Panc1 (cell line): ENCODE data around the gene TBC1D8B. TPM values are rescaled to one million over a fixed set of nuclear protein-coding genes. Genes with fewer than 3 reads are reported as not detected.

ENCODE experiments used
- ATAC-seq: fragments of 200-7000 bp; cut with Tn5 transposase; 2 replicates; pipeline ENCODE4 v1.9.1; 2020; ENCODE audit warnings: mild to moderate bottlenecking, moderate library complexity
- BruUV-seq: library from RNA; stranded (reverse); fragments of 400-500 nt; replicated peaks from 2 replicates; lab custom pipeline; 2021; lab: Mats Ljungman, UMichigan
- CTCF ChIA-PET: fragments of 300-600 bp; sonication (Branson Sonifier 250); formaldehyde crosslinking; loops from one replicate; lab custom pipeline; 2022; ENCODE audit warnings: antibody characterized with exemption; lab: Charles Lee
- POLR2A ChIA-PET: fragments of 300-600 bp; sonication (Branson Sonifier 250); formaldehyde crosslinking; loops from one replicate; lab custom pipeline; 2022; ENCODE audit warnings: antibody characterized with exemption; lab: Charles Lee
- DNase-seq: peaks from one replicate; pipeline ENCODE4 v3.0.0-alpha.2; 2010; ENCODE audit warnings: low read depth, low spot score
- H3K27ac ChIP-seq: 2 replicates; pipeline ENCODE4 v1.5.1; 2011; ENCODE audit warnings: mild to moderate bottlenecking, low read length, inconsistent platforms
- H3K27me3 ChIP-seq: fragments of 200-500 bp; sonication (Bioruptor generic); 2 replicates; pipeline ENCODE4 v1.6.0; 2014; ENCODE audit warnings: low read length, inconsistent platforms; ENCODE audit not compliant: control insufficient read depth, insufficient read depth
- H3K36me3 ChIP-seq: fragments of 200-500 bp; sonication (Bioruptor generic); 2 replicates; pipeline ENCODE4 v1.5.1; 2014; ENCODE audit warnings: inconsistent platforms, mild to moderate bottlenecking, low read length, moderate library complexity; ENCODE audit not compliant: control insufficient read depth, insufficient read depth
- H3K4me1 ChIP-seq: 2 replicates; pipeline ENCODE4 v1.5.1; 2011; ENCODE audit warnings: inconsistent platforms, mild to moderate bottlenecking, low read length, moderate library complexity; ENCODE audit not compliant: control insufficient read depth, insufficient read depth
- H3K4me3 ChIP-seq, 2 experiments: 2 replicates each; pipeline ENCODE4 v1.5.1; 2011 to 2012; ENCODE audit warnings: low read depth in 2 of 2, low read length in 2 of 2, mild to moderate bottlenecking in 2 of 2, inconsistent platforms in 1 of 2, moderate library complexity in 1 of 2
- H3K9me3 ChIP-seq: fragments of 200-500 bp; sonication (Bioruptor generic); 2 replicates; pipeline ENCODE4 v1.5.1; 2014; ENCODE audit warnings: low read depth, mild to moderate bottlenecking, inconsistent platforms, low read length, moderate library complexity; ENCODE audit not compliant: control insufficient read depth, insufficient read depth
- CTCF ChIP-seq: fragments of 450-650 bp; IDR thresholded peaks from 2 replicates; pipeline ENCODE4 v1.5.1; 2017; ENCODE audit warnings: mild to moderate bottlenecking
- POLR2AphosphoS5 ChIP-seq: IDR thresholded peaks from 2 replicates; pipeline ENCODE4 v1.6.1; 2012; ENCODE audit warnings: mild to moderate bottlenecking, low read depth, low read length, moderate library complexity
- REST ChIP-seq, 2 experiments: IDR thresholded peaks; 2 replicates each; pipeline ENCODE4 v1.6.1; 2011 to 2012; ENCODE audit warnings: low read depth in 2 of 2, control low read depth in 1 of 2, low read length in 1 of 2, mild to moderate bottlenecking in 1 of 2, moderate library complexity in 1 of 2; ENCODE audit not compliant: insufficient read depth in 1 of 2
- SIN3A ChIP-seq: IDR thresholded peaks from 2 replicates; pipeline ENCODE4 v1.6.1; 2012; ENCODE audit warnings: low read depth, mild to moderate bottlenecking, low read length, moderate library complexity, borderline replicate concordance; ENCODE audit not compliant: insufficient read depth
- TCF7L2 ChIP-seq: IDR thresholded peaks from 2 replicates; pipeline ENCODE4 v1.6.1; 2011; ENCODE audit warnings: mild to moderate bottlenecking, low read depth, low read length, inconsistent platforms
- in situ Hi-C: cut with HindIII; loops from 2 replicates; pipeline ENCODE4 v1.10.0; 2016; ENCODE audit warnings: low sequenced_read_pairs, low pct_unique_long_range_greater_than_20kb
- intact Hi-C: fragments of 100-400 bp; cut with micrococcal nuclease; formaldehyde crosslinking; loops from one replicate; pipeline ENCODE4 v1.10.0; 2022; ENCODE audit not compliant: unreplicated experiment
- total RNA-seq: library from RNA; stranded (reverse); gene quantifications from one replicate; pipeline ENCODE4 v1.2.1, GENCODE V29; 2021; ENCODE audit not compliant: unreplicated experiment

The TBC1D8B gene
- total RNA-seq, 1 experiment from 2014 or later: 8.9 TPM

GRCh38 chrX:106898462-106898861 lies 96.0 kb downstream of the TBC1D8B start:
- DNase-seq (no peak), ATAC-seq (peak; percentile 43; the same call in 1 of the 2 replicates)
- TF ChIP-seq CTCF (peak; percentile 65), POLR2AphosphoS5 (no peak)
- in situ Hi-C loops: no loop called here
- Histone ChIP-seq H3K9me3 (no peaks in the 10 kb centered on the region), H3K27me3 (no peaks in the 10 kb centered on the region), H3K36me3 (no peaks in the 10 kb centered on the region), H3K4me1 (peaks cover 19% of the 10 kb centered on the region), H3K27ac (no peak overlapping the region), H3K4me3 (no peak overlapping the region)
- POLR2A ChIA-PET: interaction anchor here (0.6 kb wide), 1 partner anchor 29 kb away, joined by 10 read pairs; no protein-coding TSS in a partner anchor
- no TSS peak for BruUV-seq
- CTCF ChIA-PET: interaction anchor here (0.6 to 1.9 kb wide), 2 partner anchors 61 to 412 kb away, joined by 3 to 25 read pairs; no protein-coding TSS in a partner anchor
- intact Hi-C loops: no loop called here

- Histone ChIP-seq H3K27ac (no peak overlapping the region), H3K36me3 (no peaks in the 10 kb centered on the region), H3K4me1 (peaks cover 19% of the 10 kb centered on the region), H3K4me3 (no peak overlapping the region), H3K9me3 (no peaks in the 10 kb centered on the region), H3K27me3 (no peaks in the 10 kb centered on the region)
- intact Hi-C loops: no loop called here
- no peak for TF ChIP-seq TCF7L2
- no peak for TF ChIP-seq REST (IDR thresholded peaks at IDR 0.05; ENCODE audit: insufficient read depth in 1 of 2, low read depth in 2 of 2, low read length in 1 of 2)
- TF ChIP-seq CTCF: no peak
- TF ChIP-seq POLR2AphosphoS5: no peak
- TF ChIP-seq SIN3A: no peak
- CTCF ChIA-PET: interaction anchor here (0.7 to 1.9 kb wide), 4 partner anchors 42 to 369 kb away, joined by 8 to 25 read pairs (median 16); no protein-coding TSS in a partner anchor
- no peak for ATAC-seq
- BruUV-seq: no TSS peak
- in situ Hi-C loops: no loop called here
- POLR2A ChIA-PET: no interaction called here
- DNase-seq: no peak
Observed at GRCh38 chrX:106899276-106899675, 96.8 kb downstream of the TBC1D8B start.
